HepG2 (cell line): ENCODE data around the gene ZAR1L. TPM values are rescaled to one million over a fixed set of nuclear protein-coding genes. Genes with fewer than 3 reads are reported as not detected.
A peak's percentile ranks its signal among the peaks of the same experiment; 100 is the strongest.

Experiments
- ARID5B ChIP-seq: IDR thresholded peaks from 2 replicates; pipeline ENCODE4 v1.4.0; 2020; ENCODE audit warnings: mild to moderate bottlenecking, missing genetic modification reagents
- CEBPB ChIP-seq: IDR thresholded peaks from 2 replicates; pipeline ENCODE4 v1.6.1; 2011; ENCODE audit warnings: low read depth, low read length, improper control_type of control experiment, borderline replicate concordance
- CREB1 ChIP-seq, 2 experiments: fragments of 450-650 bp in 1 of 2; IDR thresholded peaks; 2 replicates each; pipeline ENCODE4 v1.6.1; 2016 to 2017; ENCODE audit warnings: control low read depth in 1 of 2, mild to moderate bottlenecking in 1 of 2, missing compliant biosample characterization in 1 of 2, missing genetic modification characterization in 1 of 2
- DNMT3B ChIP-seq: conservative IDR thresholded peaks from 2 replicates; pipeline ENCODE4 v1.6.1; 2016; ENCODE audit warnings: missing biosample characterization, control low read depth
- ELF1 ChIP-seq: sonication (generic); formaldehyde crosslinking; IDR thresholded peaks from 2 replicates; pipeline ENCODE4 v1.4.0; 2020; ENCODE audit warnings: missing genetic modification reagents
- GPBP1L1 ChIP-seq: sonication (generic); formaldehyde crosslinking; IDR thresholded peaks from 2 replicates; pipeline ENCODE4 v1.5.0; 2020; ENCODE audit warnings: mild to moderate bottlenecking, missing genetic modification reagents
- HNF4A ChIP-seq: sonication (generic); formaldehyde crosslinking; IDR thresholded peaks from 2 replicates; pipeline ENCODE4 v1.4.0; 2020; ENCODE audit warnings: missing genetic modification reagents
- MAFK ChIP-seq, 2 experiments: IDR thresholded peaks in 1 of 2; conservative IDR thresholded peaks in 1 of 2; 2 replicates each; pipeline ENCODE4 v1.6.1; 2011; ENCODE audit warnings: improper control_type of control experiment in 2 of 2, low read length in 2 of 2
- MYPOP ChIP-seq: sonication (generic); formaldehyde crosslinking; IDR thresholded peaks from 2 replicates; pipeline ENCODE4 v1.8.1; 2023; ENCODE audit warnings: mild to moderate bottlenecking, moderate library complexity, missing genetic modification reagents
- NFKBIZ ChIP-seq: IDR thresholded peaks from 2 replicates; pipeline ENCODE4 v1.6.1; 2018; ENCODE audit warnings: missing genetic modification reagents, missing compliant biosample characterization
- PAF1 ChIP-seq: IDR thresholded peaks from 2 replicates; pipeline ENCODE4 v1.6.1; 2016; ENCODE audit warnings: missing genetic modification reagents, missing compliant biosample characterization
- RBFOX2 ChIP-seq: fragments of 200-400 bp; formaldehyde crosslinking; IDR thresholded peaks from 2 replicates; pipeline ENCODE4 v1.6.1; 2017; ENCODE audit warnings: low read depth, mild to moderate bottlenecking, low read length
- RBM39 ChIP-seq: fragments of 200-400 bp; formaldehyde crosslinking; IDR thresholded peaks from one replicate; pipeline ENCODE4 v1.6.1; 2018; ENCODE audit warnings: antibody characterized with exemption, mild to moderate bottlenecking, low read depth, low read length; ENCODE audit not compliant: poor library complexity, severe bottlenecking
- SETDB1 ChIP-seq: sonication (generic); formaldehyde crosslinking; IDR thresholded peaks from 2 replicates; pipeline ENCODE4 v1.5.1; 2020; ENCODE audit warnings: missing genetic modification reagents, mild to moderate bottlenecking, borderline replicate concordance
- SRY ChIP-seq: sonication (generic); formaldehyde crosslinking; IDR thresholded peaks from 2 replicates; pipeline ENCODE4 v1.8.0; 2022; ENCODE audit warnings: mild to moderate bottlenecking, missing genetic modification reagents
- TARDBP ChIP-seq: sonication (generic); formaldehyde crosslinking; IDR thresholded peaks from 2 replicates; pipeline ENCODE4 v1.8.0; 2022; ENCODE audit warnings: mild to moderate bottlenecking, missing genetic modification reagents
- THAP11 ChIP-seq: IDR thresholded peaks from 2 replicates; pipeline ENCODE4 v1.6.1; 2016; ENCODE audit warnings: missing biosample characterization, missing genetic modification reagents
- THAP8 ChIP-seq: sonication (generic); formaldehyde crosslinking; IDR thresholded peaks from 2 replicates; pipeline ENCODE4 v1.5.1; 2020; ENCODE audit warnings: missing genetic modification reagents, mild to moderate bottlenecking, borderline replicate concordance
- ZNF446 ChIP-seq: sonication (generic); formaldehyde crosslinking; IDR thresholded peaks from 2 replicates; pipeline ENCODE4 v1.5.0; 2020; ENCODE audit warnings: mild to moderate bottlenecking, missing genetic modification reagents
- ZNF484 ChIP-seq: sonication (generic); formaldehyde crosslinking; IDR thresholded peaks from 2 replicates; pipeline ENCODE4 v1.5.1; 2020; ENCODE audit warnings: mild to moderate bottlenecking, low read depth, missing genetic modification reagents, borderline replicate concordance
- ZNF558 ChIP-seq: sonication (generic); formaldehyde crosslinking; IDR thresholded peaks from 2 replicates; pipeline ENCODE4 v1.9.0; 2022; ENCODE audit warnings: mild to moderate bottlenecking, missing genetic modification reagents, borderline replicate concordance
- ZNF678 ChIP-seq: sonication (generic); formaldehyde crosslinking; IDR thresholded peaks from 2 replicates; pipeline ENCODE4 v1.4.0; 2020; ENCODE audit warnings: mild to moderate bottlenecking, missing genetic modification reagents
- ZNF780A ChIP-seq: sonication (generic); formaldehyde crosslinking; IDR thresholded peaks from 2 replicates; pipeline ENCODE4 v1.8.0; 2022; ENCODE audit warnings: mild to moderate bottlenecking, missing genetic modification reagents, moderate library complexity
- polyA plus RNA-seq, 8 experiments: library from polyadenylated mRNA; depleted of rRNA in 3 of 8; stranded (reverse) in 7 of 8; unstranded in 1 of 8; fragments of >200 nt; fragmentation: Illumina TruSeq in 4 of 8; extraction: Trizol in 4 of 8; gene quantifications; 2 replicates each; pipeline versions ENCODE4 v1.2.1 to v1.2.3, GENCODE V29; 2011 to 2016; ENCODE audit warnings: low read depth in 4 of 8, missing spikeins in 1 of 8, mixed read lengths in 1 of 8; ENCODE audit not compliant: insufficient read depth in 1 of 8
- total RNA-seq, 5 experiments: library from RNA; depleted of rRNA; stranded (reverse); fragments of >200 nt; fragmentation: Illumina TruSeq; extraction: Trizol; gene quantifications; 2 replicates each; pipeline ENCODE4 v1.2.3, GENCODE V29; 2016; ENCODE audit warnings: low read depth in 1 of 5

Gene ZAR1L
- total and polyA plus RNA-seq, 2 of the 13 experiments (the other 11 are each of a cell fraction or from before 2014, with no cell fraction given), result 0.09 TPM; not detected in 1

GRCh38 chr13:32309312-32310133 lies 5.6 kb downstream of the ZAR1L start (continued):
- no peak for TF ChIP-seq THAP8 (CRISPR knock-in tag)
- TF ChIP-seq MAFK (conservative IDR thresholded peaks at IDR 0.05 in 1 of 2, IDR thresholded peaks at IDR 0.05 in 1 of 2; ENCODE audit: low read length in 2 of 2), result 0 out of 4 replicates have a peak, but pooled peaks of 1 of the 2 experiments have one; percentile 4
- no peak for TF ChIP-seq ZNF446 (CRISPR knock-in tag)
- TF ChIP-seq THAP11 (CRISPR knock-in tag), result 0 out of 2 replicates have a peak, but pooled peaks have one; percentile 22
- no peak for TF ChIP-seq ZNF484 (CRISPR knock-in tag)
- TF ChIP-seq PAF1, result no peak
- 0 out of 2 replicates have a peak, but pooled peaks have one; percentile 71 for TF ChIP-seq DNMT3B (CRISPR knock-in tag)
- TF ChIP-seq ARID5B (CRISPR knock-in tag), result no peak
- no peak for TF ChIP-seq ZNF678
- TF ChIP-seq TARDBP, result no peak
- no peak for TF ChIP-seq RBFOX2
- peak; percentile 23; the same call in 1 of the 2 replicates for TF ChIP-seq CEBPB
- TF ChIP-seq GPBP1L1 (CRISPR knock-in tag), result no peak
- TF ChIP-seq RBM39, result no peak
- TF ChIP-seq MYPOP, result no peak
- TF ChIP-seq SETDB1, result no peak
- no peak for TF ChIP-seq CREB1 (IDR thresholded peaks at IDR 0.05)
- peak; percentile 32; the same call in 1 of the 2 replicates for TF ChIP-seq CREB1 (CRISPR knock-in tag; IDR thresholded peaks at IDR 0.05)
- TF ChIP-seq ZNF780A, result no peak
- TF ChIP-seq ELF1, result no peak
- 0 out of 2 replicates have a peak, but pooled peaks have one; percentile 8 for TF ChIP-seq HNF4A (CRISPR knock-in tag)
- no peak for TF ChIP-seq NFKBIZ (CRISPR knock-in tag)
- TF ChIP-seq SRY (CRISPR knock-in tag), result no peak
- no peak for TF ChIP-seq ZNF558 (CRISPR knock-in tag)
